Hepatocyte (in vitro differentiated cells): ENCODE measurements around the gene PIGN. TPM values are rescaled to one million over a fixed set of nuclear protein-coding genes. Genes with fewer than 3 reads are reported as not detected.

Experiments used
- DNase-seq: peaks from one replicate; pipeline ENCODE4 v3.0.0-alpha.2; 2016; ENCODE audit warnings: low spot score
- H2AFZ ChIP-seq: fragments of 200-600 bp; sonication (generic); 2 replicates; pipeline ENCODE4 v1.6.0; 2016; ENCODE audit warnings: antibody characterized with exemption, mild to moderate bottlenecking
- H3K27ac ChIP-seq: fragments of 200-600 bp; sonication (generic); 2 replicates; pipeline ENCODE4 v1.5.1; 2016; ENCODE audit warnings: mild to moderate bottlenecking
- H3K27me3 ChIP-seq: fragments of 200-600 bp; sonication (generic); 2 replicates; pipeline ENCODE4 v1.6.1; 2016
- H3K36me3 ChIP-seq: fragments of 200-600 bp; sonication (generic); replicated peaks from 2 replicates; pipeline ENCODE4 v1.5.1; 2016; ENCODE audit warnings: low read depth; ENCODE audit not compliant: insufficient read depth
- H3K4me1 ChIP-seq: fragments of 200-600 bp; sonication (generic); 2 replicates; pipeline ENCODE4 v1.5.1; 2016; ENCODE audit warnings: mild to moderate bottlenecking, moderate library complexity; ENCODE audit not compliant: insufficient read depth
- H3K4me2 ChIP-seq: fragments of 200-600 bp; sonication (generic); 2 replicates; pipeline ENCODE4 v1.6.0; 2016
- H3K4me3 ChIP-seq: fragments of 200-600 bp; sonication (generic); 2 replicates; pipeline ENCODE4 v1.5.1; 2016; ENCODE audit warnings: mild to moderate bottlenecking
- H3K79me2 ChIP-seq: fragments of 200-600 bp; sonication (generic); 2 replicates; pipeline ENCODE4 v1.6.0; 2017; ENCODE audit warnings: mild to moderate bottlenecking
- H3K9me2 ChIP-seq: fragments of 200-600 bp; sonication (generic); replicated peaks from 2 replicates; pipeline ENCODE4 v1.6.0; 2017; ENCODE audit warnings: mild to moderate bottlenecking; ENCODE audit not compliant: insufficient read depth
- H3K9me3 ChIP-seq: fragments of 200-600 bp; sonication (generic); 2 replicates; pipeline ENCODE4 v1.5.1; 2016; ENCODE audit warnings: low read depth, mild to moderate bottlenecking
- H4K20me1 ChIP-seq: fragments of 200-600 bp; sonication (generic); 2 replicates; pipeline ENCODE4 v1.6.0; 2016; ENCODE audit warnings: mild to moderate bottlenecking; ENCODE audit not compliant: insufficient read depth, poor library complexity, severe bottlenecking
- EZH2 ChIP-seq: fragments of 200-600 bp; sonication (generic); IDR thresholded peaks from 2 replicates; pipeline ENCODE4 v1.6.1; 2016; ENCODE audit warnings: antibody characterized with exemption, mild to moderate bottlenecking, borderline replicate concordance
- EZH2phosphoT487 ChIP-seq: fragments of 200-600 bp; sonication (generic); IDR thresholded peaks from one replicate; pipeline ENCODE4 v1.6.1; 2018; ENCODE audit warnings: antibody characterized with exemption, mild to moderate bottlenecking, low read depth, moderate library complexity; ENCODE audit not compliant: unreplicated experiment, severe bottlenecking
- WGBS: methylation state at CpG from one replicate; pipeline ENCODE4 v1.1.6; 2016; ENCODE audit warnings: low lambda C conversion rate; ENCODE audit errors: missing lambda C conversion rate; 5-methylcytosine and 5-hydroxymethylcytosine counted together
- polyA plus RNA-seq: library from polyadenylated mRNA; unstranded; fragments of >200 nt; fragmentation: Nextera tagmentation; extraction: Ambion mirVana; gene quantifications from 2 replicates; pipeline ENCODE4 v1.2.1, GENCODE V29; 2016
- total RNA-seq: library from RNA; depleted of rRNA; stranded (reverse); fragments of >200 nt; gene quantifications from 2 replicates; pipeline ENCODE4 v1.2.3, GENCODE V29; 2014
- TF ChIP-seq, protein P1 (sequence below): fragments of 200-600 bp; sonication (generic); IDR thresholded peaks from 2 replicates; pipeline ENCODE4 v1.5.1; 2016; ENCODE audit warnings: antibody characterized with exemption, mild to moderate bottlenecking; ENCODE audit not compliant: poor library complexity

Gene PIGN
- total and polyA plus RNA-seq, 2 experiments from 2014 or later, result 18.9 to 42.9 TPM

DNA sequence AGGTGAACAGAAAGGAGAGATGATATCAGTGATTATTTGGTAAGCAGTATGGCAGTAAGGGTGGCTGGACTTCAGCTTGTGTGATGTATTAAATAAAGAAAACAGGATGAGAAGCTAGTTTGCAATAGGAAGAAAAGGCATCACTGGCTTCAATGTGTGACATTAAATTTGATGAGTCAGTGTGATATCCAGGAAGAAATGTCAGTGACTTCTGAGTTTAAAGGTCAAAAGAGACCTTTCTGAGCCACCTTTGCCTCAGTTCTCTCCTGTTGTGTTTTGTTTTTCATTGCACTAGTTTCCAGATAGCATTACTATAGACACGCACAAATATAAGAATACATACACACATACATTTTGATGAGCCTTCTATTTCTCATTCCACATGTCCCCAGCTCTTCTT, 105.6 kb downstream of the PIGN start:
- H3K4me2 ChIP-seq, result no peak overlapping the region
- DNase-seq, result no peak
- no peaks in the 10 kb centered on the region for H3K36me3 ChIP-seq
- H3K9me2 ChIP-seq, result no peaks in the 10 kb centered on the region
- TF ChIP-seq, protein P1, sequence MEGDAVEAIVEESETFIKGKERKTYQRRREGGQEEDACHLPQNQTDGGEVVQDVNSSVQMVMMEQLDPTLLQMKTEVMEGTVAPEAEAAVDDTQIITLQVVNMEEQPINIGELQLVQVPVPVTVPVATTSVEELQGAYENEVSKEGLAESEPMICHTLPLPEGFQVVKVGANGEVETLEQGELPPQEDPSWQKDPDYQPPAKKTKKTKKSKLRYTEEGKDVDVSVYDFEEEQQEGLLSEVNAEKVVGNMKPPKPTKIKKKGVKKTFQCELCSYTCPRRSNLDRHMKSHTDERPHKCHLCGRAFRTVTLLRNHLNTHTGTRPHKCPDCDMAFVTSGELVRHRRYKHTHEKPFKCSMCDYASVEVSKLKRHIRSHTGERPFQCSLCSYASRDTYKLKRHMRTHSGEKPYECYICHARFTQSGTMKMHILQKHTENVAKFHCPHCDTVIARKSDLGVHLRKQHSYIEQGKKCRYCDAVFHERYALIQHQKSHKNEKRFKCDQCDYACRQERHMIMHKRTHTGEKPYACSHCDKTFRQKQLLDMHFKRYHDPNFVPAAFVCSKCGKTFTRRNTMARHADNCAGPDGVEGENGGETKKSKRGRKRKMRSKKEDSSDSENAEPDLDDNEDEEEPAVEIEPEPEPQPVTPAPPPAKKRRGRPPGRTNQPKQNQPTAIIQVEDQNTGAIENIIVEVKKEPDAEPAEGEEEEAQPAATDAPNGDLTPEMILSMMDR, result no peak
- TF ChIP-seq EZH2phosphoT487 (no peak), EZH2 (no peak)
- no peak overlapping the region for H3K27ac ChIP-seq
- WGBS, result 96% methylated on average over 1 of the region's 1 CpG
- H4K20me1 ChIP-seq, result no peaks in the 10 kb centered on the region
- H3K79me2 ChIP-seq, result no peaks in the 10 kb centered on the region
- no peaks in the 10 kb centered on the region for H3K4me1 ChIP-seq
- H3K27me3 ChIP-seq, result no peaks in the 10 kb centered on the region
- H3K4me3 ChIP-seq, result no peak overlapping the region
- H3K9me3 ChIP-seq, result no peaks in the 10 kb centered on the region
- no peak overlapping the region for H2AFZ ChIP-seq

DNA sequence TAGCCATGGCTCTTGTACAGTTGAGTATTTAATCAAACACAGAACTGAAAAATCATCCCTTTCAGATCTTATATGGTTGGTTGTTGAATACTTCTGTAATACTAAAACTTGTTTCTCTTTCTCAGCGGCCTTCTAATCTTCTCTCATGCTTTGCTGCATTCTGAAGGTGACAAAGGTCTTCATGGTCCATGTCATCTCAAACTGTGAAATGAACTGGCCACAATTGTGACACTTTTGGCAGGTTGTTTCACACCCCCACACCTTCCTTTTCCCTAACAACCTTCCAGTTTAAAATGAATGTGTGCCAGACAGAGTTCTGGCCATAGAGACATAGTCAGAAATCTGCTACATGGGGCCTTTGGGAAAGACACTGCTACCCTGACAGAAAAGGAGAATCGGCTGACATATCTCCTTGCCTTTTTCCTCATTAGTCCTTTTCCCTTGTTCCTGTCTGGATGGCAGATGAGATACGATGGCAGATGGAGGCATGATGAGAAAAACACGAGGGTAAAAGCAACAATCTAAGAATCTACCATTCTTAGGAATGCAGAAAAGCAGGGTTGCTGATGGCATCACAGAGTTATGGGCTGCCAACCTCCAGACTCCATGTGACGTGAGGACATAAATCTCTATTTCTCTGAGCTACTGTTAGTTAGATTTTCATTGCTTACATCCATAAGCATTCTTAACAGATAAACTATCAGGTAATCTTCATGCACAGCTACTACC, 106.5 kb downstream of the PIGN start:
- H4K20me1 ChIP-seq, result no peaks in the 10 kb centered on the region
- no peak overlapping the region for H3K27ac ChIP-seq
- 76% methylated on average over 5 of the region's 5 CpGs for WGBS
- no peaks in the 10 kb centered on the region for H3K79me2 ChIP-seq
- no peaks in the 10 kb centered on the region for H3K9me3 ChIP-seq
- no peak overlapping the region for H2AFZ ChIP-seq
- no peaks in the 10 kb centered on the region for H3K36me3 ChIP-seq
- no peak for TF ChIP-seq EZH2
- TF ChIP-seq, protein P1, result no peak
- TF ChIP-seq EZH2phosphoT487, result no peak
- H3K4me3 ChIP-seq, result no peak overlapping the region
- no peaks in the 10 kb centered on the region for H3K4me1 ChIP-seq
- H3K27me3 ChIP-seq, result no peaks in the 10 kb centered on the region
- no peak for DNase-seq
- no peaks in the 10 kb centered on the region for H3K9me2 ChIP-seq
- no peak overlapping the region for H3K4me2 ChIP-seq

DNA sequence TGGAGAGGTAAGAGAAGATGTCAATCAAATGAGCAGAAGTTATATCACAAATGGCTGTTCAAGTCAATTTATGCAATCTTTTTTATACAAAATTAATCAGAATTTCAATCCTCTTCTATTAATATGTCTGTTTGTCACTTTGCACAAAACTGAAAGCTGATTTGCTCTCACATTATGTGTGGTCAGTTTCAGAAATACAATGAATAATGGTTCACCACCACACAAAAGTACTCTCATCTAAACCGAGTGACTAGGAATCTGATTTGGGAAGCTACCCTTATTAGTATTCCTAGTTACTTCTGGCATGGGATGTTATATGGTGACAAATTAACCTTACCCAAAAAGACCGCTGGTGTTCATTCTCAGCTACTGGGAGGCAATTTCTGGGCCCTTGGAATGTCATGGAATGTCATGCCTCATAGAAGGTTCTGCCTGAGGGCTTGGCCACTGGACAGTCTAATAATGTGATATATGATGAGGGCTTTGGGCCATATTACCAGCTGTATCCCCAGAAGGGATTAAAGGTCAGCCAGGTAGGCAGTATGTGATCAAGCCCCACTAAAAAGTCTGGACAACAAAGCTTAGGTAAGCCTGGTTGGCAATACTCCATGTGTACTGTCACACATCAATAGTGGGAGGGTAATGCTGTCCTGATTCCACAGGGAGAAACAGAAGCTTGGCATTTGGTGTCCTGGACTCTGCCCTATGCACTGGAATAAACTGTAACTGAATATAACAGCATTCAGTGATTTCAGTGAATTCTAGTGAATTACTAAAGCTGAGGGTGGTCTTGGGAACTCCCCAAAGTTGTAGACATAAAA, 113.2 kb downstream of the PIGN start:
- Histone ChIP-seq H3K9me2 (no peaks in the 10 kb centered on the region), H3K36me3 (no peaks in the 10 kb centered on the region), H2AFZ (no peak overlapping the region), H3K27me3 (no peaks in the 10 kb centered on the region), H3K79me2 (no peaks in the 10 kb centered on the region), H3K4me1 (no peaks in the 10 kb centered on the region), H3K27ac (no peak overlapping the region), H3K9me3 (no peaks in the 10 kb centered on the region), H3K4me3 (no peak overlapping the region), H4K20me1 (no peaks in the 10 kb centered on the region), H3K4me2 (no peak overlapping the region)
- TF ChIP-seq EZH2phosphoT487 (no peak), EZH2 (no peak)
- TF ChIP-seq, protein P1, result no peak
- 95% methylated on average over 2 of the region's 2 CpGs for WGBS
- DNase-seq, result peak; percentile 18
